Testis (tissue), 3 donors: ENCODE results near the gene ZMYND19. TPM values are rescaled to one million over a fixed set of nuclear protein-coding genes. Genes with fewer than 3 reads are reported as not detected.
"Not testable (repeated sequence)": the region's sequence is repeated elsewhere in the genome, so short reads cannot be mapped to it uniquely, and the experiment has no call there.

Source experiments
- DNase-seq: peaks from one replicate; pipeline ENCODE4 v3.0.0-alpha.2; 2019
- H3K27ac ChIP-seq, 2 donors: fragments of 200-600 bp; sonication (generic); one replicate each; pipeline ENCODE4 v1.5.1; 2019
- H3K27me3 ChIP-seq: fragments of 200-600 bp; sonication (generic); one replicate; pipeline ENCODE4 v1.5.1; 2019
- H3K36me3 ChIP-seq: fragments of 200-600 bp; sonication (generic); one replicate; pipeline ENCODE4 v1.5.1; 2017; ENCODE audit warnings: low read depth; ENCODE audit errors: missing control alignments
- H3K4me1 ChIP-seq: fragments of 200-600 bp; sonication (generic); one replicate; pipeline ENCODE4 v1.5.1; 2019
- H3K4me3 ChIP-seq, 2 donors: fragments of 200-600 bp; sonication (generic); one replicate each; pipeline ENCODE4 v1.5.1; 2017 to 2019
- H3K9me3 ChIP-seq: fragments of 200-600 bp; sonication (generic); one replicate; pipeline ENCODE4 v1.5.1; 2017
- CTCF ChIP-seq, 3 experiments: fragments of 450-650 bp in 2 of 3; fragments of 200-600 bp in 1 of 3; sonication (generic) in 1 of 3; IDR thresholded peaks; one replicate each; pipeline ENCODE4 v1.5.1; 2016 to 2019; ENCODE audit warnings: antibody characterized with exemption in 3 of 3, mild to moderate bottlenecking in 2 of 3, moderate library complexity in 1 of 3
- POLR2A ChIP-seq: fragments of 450-650 bp; IDR thresholded peaks from one replicate; pipeline ENCODE4 v1.6.1; 2017; ENCODE audit warnings: antibody characterized with exemption, mild to moderate bottlenecking, moderate library complexity
- WGBS, 2 donors: methylation state at CpG; one replicate each; pipeline ENCODE4 v1.1.5; 2018; 5-methylcytosine and 5-hydroxymethylcytosine counted together
- intact Hi-C: fragments of 100-400 bp; cut with DNase I; formaldehyde crosslinking; loops from one replicate; pipeline ENCODE4 v1.15.1; 2023; ENCODE audit warnings: low total_unique reads
- polyA plus RNA-seq: library from polyadenylated mRNA; stranded (reverse); fragments of 350-450 nt; fragmentation: Illumina TruSeq; extraction: RNeasy Lipid Tissue Mini Kit (QIAGEN cat#74804); gene quantifications from one replicate; pipeline ENCODE4 v1.2.3, GENCODE V29; 2014; ENCODE audit warnings: low read depth, low replicate concordance; ENCODE audit not compliant: insufficient read depth
- total RNA-seq, 2 donors: library from RNA; depleted of rRNA; stranded (reverse); fragments of >200 nt; gene quantifications; one replicate each; pipeline ENCODE4 v1.2.3, GENCODE V29; 2016

The ZMYND19 gene
- total and polyA plus RNA-seq, 3 donors from 2014 or later, result 72.2 to 81.0 (median 73.8) TPM

- Histone ChIP-seq H3K9me3 (no peaks in the 10 kb centered on the region), H3K4me3 (no peak overlapping the region), H3K27ac (no peak overlapping the region), H3K27me3 (no peaks in the 10 kb centered on the region), H3K4me1 (peaks cover 23% of the 10 kb centered on the region), H3K36me3 (no peaks in the 10 kb centered on the region)
- intact Hi-C loops, result no loop called here
- no peak for DNase-seq
- 77% methylated on average over 4 of the region's 4 CpGs for WGBS, 2 donors
- no peak for TF ChIP-seq POLR2A
- no peak for TF ChIP-seq CTCF (IDR thresholded peaks at IDR 0.05)
Observed at GRCh38 chr9:137626464-137626863, 36.2 kb upstream of the ZMYND19 start.

- H3K9me3 ChIP-seq, H3K4me3 ChIP-seq, intact Hi-C loops, H3K36me3 ChIP-seq, H3K27ac ChIP-seq, H3K27me3 ChIP-seq, DNase-seq: not testable (repeated sequence)
- 79 to 81% methylated on average over 7 to 8 of the region's 8 CpGs for WGBS, 2 donors
- H3K4me1 ChIP-seq, result peaks cover 25% of the 10 kb centered on the region
Observed at GRCh38 chr9:137622211-137622610, 31.9 kb upstream of the ZMYND19 start.

- no peak overlapping the region for H3K27ac ChIP-seq
- 53 to 55% methylated on average over 6 of the region's 6 CpGs for WGBS, 2 donors
- H3K4me1 ChIP-seq, result peaks cover 25% of the 10 kb centered on the region
- no peaks in the 10 kb centered on the region for H3K36me3 ChIP-seq
- H3K4me3 ChIP-seq, result no peak overlapping the region
- no peaks in the 10 kb centered on the region for H3K27me3 ChIP-seq
- DNase-seq, result no peak
- H3K9me3 ChIP-seq, result no peaks in the 10 kb centered on the region
- TF ChIP-seq CTCF (IDR thresholded peaks at IDR 0.05) (peak; percentile 32 to 36 (median 33)), POLR2A (no peak)
- intact Hi-C loops, result no loop called here
Observed at GRCh38 chr9:137621131-137621757, 30.9 kb upstream of the ZMYND19 start.

GRCh38 chr9:137620581-137620980 is 30.3 kb upstream of the ZMYND19 start:
- no peaks in the 10 kb centered on the region for H3K9me3 ChIP-seq
- H3K4me3 ChIP-seq, result no peak overlapping the region
- H3K4me1 ChIP-seq, result peaks cover 25% of the 10 kb centered on the region
- intact Hi-C loops, result no loop called here
- TF ChIP-seq POLR2A (no peak), CTCF (IDR thresholded peaks at IDR 0.05) (no peak)
- no peaks in the 10 kb centered on the region for H3K27me3 ChIP-seq
- H3K36me3 ChIP-seq, result no peaks in the 10 kb centered on the region
- no peak overlapping the region for H3K27ac ChIP-seq
- 68 to 71% methylated on average over 7 of the region's 7 CpGs for WGBS, 2 donors
- no peak for DNase-seq

GRCh38 chr9:137620048-137620405 is 29.7 kb upstream of the ZMYND19 start:
- no peaks in the 10 kb centered on the region for H3K9me3 ChIP-seq
- intact Hi-C loops, result no loop called here
- H3K27me3 ChIP-seq, result no peaks in the 10 kb centered on the region
- no peak for TF ChIP-seq CTCF (IDR thresholded peaks at IDR 0.05)
- TF ChIP-seq POLR2A, result no peak
- WGBS, 2 donors, result 29 to 32% methylated on average over 4 of the region's 4 CpGs
- DNase-seq, result no peak
- H3K36me3 ChIP-seq, result no peaks in the 10 kb centered on the region
- H3K4me1 ChIP-seq, result peaks cover 25% of the 10 kb centered on the region
- peak overlapping the region; percentile 65 to 71 for H3K4me3 ChIP-seq
- H3K27ac ChIP-seq, result peak overlapping the region; percentile 66 to 87
